Measurements from ENCODE around the gene BMP7.

Gene BMP7

GRCh38 chr20:57175397-57176010, 90.9 kb downstream of the BMP7 start:
- DNase-seq (ENCODE audit: low read depth): no peak
- TF ChIP-seq CTCF (IDR thresholded peaks at IDR 0.05; ENCODE audit: control insufficient read depth, extremely low read depth, insufficient read depth): no peak

DNA sequence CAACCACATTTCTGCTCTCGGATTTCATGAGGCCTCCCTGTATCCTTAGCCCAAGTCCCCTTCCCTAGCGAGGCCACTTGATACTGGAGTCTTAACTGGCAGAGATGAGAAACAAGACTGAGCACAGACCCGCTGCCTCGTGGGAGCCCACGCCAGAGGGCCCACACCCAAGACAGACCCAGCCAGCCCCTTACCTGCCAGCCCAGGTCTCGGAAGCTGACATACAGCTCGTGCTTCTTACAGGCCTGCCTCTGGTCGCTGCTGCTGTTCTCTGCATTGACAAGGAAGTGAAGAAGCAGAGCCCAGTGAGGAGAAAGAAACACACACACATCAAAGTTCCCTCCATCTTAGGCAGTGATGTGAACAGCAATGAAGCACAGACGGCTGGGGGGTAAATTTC, 91.7 kb downstream of the BMP7 start:
- no peak for TF ChIP-seq CTCF (IDR thresholded peaks at IDR 0.05; ENCODE audit: control insufficient read depth, extremely low read depth, insufficient read depth)
- DNase-seq (ENCODE audit: low read depth): no peak
- no peak overlapping the region for H3K4me3 ChIP-seq (ENCODE audit: low read depth, low read length)

More at GRCh38 chr20:57175397-57176010, 90.9 kb downstream of the BMP7 start:
- no peak overlapping the region for H3K4me3 ChIP-seq (ENCODE audit: low read depth, low read length)

- DNase-seq (ENCODE audit: low read depth): no peak
- no peak overlapping the region for H3K4me3 ChIP-seq (ENCODE audit: low read depth, low read length)
- TF ChIP-seq CTCF (IDR thresholded peaks at IDR 0.05; ENCODE audit: control insufficient read depth, extremely low read depth, insufficient read depth): no peak
Observed at GRCh38 chr20:57173986-57174385, 92.5 kb downstream of the BMP7 start.

- no peak for TF ChIP-seq CTCF (IDR thresholded peaks at IDR 0.05; ENCODE audit: control insufficient read depth, extremely low read depth, insufficient read depth)
- H3K4me3 ChIP-seq (ENCODE audit: low read depth, low read length): no peak overlapping the region
Observed at GRCh38 chr20:57173041-57173440, 93.4 kb downstream of the BMP7 start.

GRCh38 chr20:57170343-57170742, 96.1 kb downstream of the BMP7 start:
- no peak overlapping the region for H3K4me3 ChIP-seq (ENCODE audit: low read depth, low read length)
- TF ChIP-seq CTCF (IDR thresholded peaks at IDR 0.05; ENCODE audit: control insufficient read depth, extremely low read depth, insufficient read depth): no peak
- DNase-seq (ENCODE audit: low read depth): no peak

More at GRCh38 chr20:57173041-57173440, 93.4 kb downstream of the BMP7 start:
- no peak for DNase-seq (ENCODE audit: low read depth)

GRCh38 chr20:57169162-57169561, 97.3 kb downstream of the BMP7 start:
- no peak for TF ChIP-seq CTCF (IDR thresholded peaks at IDR 0.05; ENCODE audit: control insufficient read depth, extremely low read depth, insufficient read depth)
- DNase-seq (ENCODE audit: low read depth): no peak
- H3K4me3 ChIP-seq (ENCODE audit: low read depth, low read length): no peak overlapping the region

Data from LNCaP clone FGC (cell line).